SIG-M5 treated with dmso at 0.1 percent for 504 hours (cell line): ENCODE data around the gene VNN1.
"Not testable (repeated sequence)": the region's sequence is repeated elsewhere in the genome, so short reads cannot be mapped to it uniquely, and the experiment has no call there.

Experiments used
- DNase-seq: peaks from one replicate; lab custom pipeline; 2025; ENCODE audit not compliant: unreplicated experiment; lab: John Stamatoyannopoulos, UW

The VNN1 gene

DNA sequence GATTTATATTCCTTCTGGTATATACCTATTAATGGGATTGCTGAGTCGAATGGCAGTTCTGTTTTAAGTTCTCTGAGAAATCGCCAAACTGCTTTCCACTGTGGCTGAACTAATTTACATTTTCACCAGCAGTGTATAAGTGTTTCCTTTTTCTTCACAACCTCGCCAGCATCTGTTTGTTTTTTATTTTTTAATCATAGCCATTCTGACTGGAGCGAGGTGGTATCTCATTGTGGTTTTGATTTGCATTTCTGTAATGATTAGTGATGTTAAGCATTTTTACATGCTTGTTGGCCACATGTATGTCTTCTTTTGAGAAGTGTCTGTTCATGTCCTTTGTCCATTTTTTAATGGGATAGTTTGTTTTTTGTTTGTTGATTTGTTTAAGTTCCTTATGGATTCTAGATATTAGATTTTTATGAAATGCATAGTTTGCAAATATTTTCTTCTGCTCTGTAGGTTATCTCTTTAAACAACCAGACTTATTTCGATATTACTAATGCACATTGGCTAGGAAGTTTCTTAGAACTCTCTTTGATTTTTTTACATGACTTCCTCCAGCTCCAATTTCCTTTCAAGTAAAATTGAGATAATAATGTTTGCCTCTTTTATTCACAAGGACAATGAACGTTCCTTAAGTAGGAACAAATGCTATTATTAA lies 12.2 kb upstream of the VNN1 start:
- DNase-seq = no peak

DNA sequence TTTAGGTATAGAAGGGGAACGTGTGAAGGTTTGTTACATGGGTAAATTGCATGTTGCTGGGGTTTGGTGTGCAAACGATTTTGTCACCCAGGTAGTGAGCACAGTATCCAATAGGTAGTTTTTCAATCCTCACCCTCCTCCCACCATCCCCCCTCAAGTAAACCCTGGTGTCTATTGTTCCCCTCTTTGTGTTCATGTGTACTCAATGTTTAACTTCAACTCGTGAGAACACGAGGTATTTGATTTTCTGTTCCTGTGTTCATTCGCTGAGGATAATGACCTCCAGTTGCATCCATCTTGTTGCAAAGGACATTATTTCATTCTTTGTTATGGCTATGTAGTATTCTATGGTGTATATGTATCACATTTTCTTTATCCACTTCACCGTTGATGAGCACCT lies 11.6 kb upstream of the VNN1 start:
- DNase-seq = no peak

DNA sequence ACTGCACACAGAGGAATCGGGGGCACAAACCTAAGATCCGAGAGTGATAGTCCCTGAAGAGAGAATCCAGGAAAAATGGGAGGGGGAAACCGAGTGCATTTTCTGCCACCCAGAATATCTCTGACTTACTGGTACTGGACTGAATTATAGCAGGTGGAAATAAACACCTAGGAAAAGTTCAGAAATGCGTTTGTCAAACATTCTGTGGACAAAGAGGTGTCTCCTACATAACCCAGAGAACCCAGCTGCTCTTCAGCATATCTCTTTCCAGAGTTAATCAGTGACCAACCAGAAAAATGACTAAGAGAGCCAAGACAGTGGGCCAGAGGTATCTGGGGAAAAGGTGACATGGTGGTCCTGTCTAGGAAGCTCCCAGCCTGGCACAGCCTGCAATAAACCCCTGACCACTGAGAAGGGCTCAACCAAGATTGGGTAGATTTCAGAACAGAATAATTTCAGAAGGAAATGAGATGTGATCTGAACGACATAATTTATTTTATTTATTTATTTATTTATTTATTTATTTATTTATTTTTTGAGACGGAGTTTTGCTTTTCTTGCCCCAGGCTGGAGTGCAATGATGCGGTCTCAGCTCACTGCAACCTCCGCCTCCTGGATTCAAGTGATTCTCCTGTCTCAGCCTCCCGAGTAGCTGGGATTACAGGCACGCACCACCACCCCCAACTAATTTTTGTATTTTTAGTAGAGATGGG lies 6.0 kb upstream of the VNN1 start:
- no peak for DNase-seq

DNA sequence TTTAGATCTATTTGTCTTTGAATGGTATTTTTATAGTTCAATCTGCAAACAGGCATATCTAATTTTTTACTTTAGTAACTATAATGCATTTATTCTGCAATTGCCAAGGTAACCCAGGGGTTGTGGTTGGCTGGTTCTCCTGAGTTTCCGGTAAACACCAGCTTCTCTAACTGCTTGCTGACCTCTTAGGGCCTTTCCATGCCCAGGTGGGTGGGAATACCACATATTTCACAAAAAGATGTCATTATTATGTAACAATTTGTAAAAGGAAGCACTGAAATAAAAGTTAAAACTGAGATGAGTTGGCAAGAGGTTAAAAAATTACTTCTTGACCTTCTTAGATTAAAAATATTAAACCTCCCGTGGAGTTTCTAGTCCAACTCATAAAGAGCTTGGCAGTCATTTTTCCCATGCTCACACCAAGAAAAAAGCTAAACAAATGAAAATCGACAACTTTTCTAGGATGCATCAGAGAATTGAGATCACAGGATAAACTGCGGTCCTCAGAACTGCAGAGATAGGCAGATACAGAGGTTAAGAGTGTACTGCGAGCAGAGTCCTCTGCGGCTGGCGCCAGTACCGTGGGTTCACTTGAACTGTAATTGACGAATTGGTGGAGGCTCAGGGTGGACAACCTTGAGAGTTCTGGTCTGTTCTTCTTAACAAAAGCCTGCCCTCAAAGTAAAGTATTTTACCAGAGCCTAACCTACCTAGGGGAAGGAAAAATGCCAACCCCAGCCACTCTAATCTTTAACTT lies 2.2 kb upstream of the VNN1 start:
- no peak for DNase-seq

DNA sequence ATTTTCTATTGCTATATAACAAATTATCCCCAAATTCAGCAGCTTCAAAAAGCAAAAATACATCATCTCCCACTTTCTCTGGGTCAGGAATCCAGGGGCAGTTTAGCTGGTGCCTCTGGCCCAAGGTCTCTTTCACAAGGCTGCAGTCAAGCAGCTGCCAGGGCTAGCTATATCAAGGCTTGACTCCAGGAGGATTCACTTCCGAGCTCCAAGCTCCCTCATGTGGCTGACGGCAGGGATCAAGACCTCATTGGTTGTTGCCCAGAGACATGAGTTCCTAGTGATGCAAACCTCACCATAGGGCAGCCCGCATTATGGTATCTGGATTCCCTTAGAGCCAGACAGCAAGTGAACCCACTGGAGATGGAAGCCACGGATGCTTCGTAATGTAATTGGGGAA lies 1.3 kb upstream of the VNN1 start:
- peak; percentile 30 for DNase-seq

DNA sequence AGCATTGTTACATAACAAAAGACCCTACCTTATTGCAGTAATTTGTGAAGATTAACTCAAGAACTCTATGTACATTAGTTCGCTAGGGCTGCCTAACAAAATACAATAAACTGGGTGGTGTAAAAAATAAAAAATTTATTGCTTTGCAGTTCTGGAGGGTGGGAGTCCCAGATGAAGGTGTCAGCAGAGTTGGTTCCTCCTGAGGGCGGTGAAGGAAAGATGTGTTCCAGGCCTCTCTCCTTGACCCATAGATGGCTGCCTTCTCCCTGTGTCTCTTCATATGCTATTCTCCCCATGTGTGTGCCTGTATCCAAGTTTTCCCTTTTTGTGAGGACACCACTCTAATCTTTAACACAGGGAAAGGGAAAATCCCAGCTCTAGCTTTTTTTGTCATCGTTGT lies 305 bp upstream of the VNN1 start:
- no peak for DNase-seq

DNA sequence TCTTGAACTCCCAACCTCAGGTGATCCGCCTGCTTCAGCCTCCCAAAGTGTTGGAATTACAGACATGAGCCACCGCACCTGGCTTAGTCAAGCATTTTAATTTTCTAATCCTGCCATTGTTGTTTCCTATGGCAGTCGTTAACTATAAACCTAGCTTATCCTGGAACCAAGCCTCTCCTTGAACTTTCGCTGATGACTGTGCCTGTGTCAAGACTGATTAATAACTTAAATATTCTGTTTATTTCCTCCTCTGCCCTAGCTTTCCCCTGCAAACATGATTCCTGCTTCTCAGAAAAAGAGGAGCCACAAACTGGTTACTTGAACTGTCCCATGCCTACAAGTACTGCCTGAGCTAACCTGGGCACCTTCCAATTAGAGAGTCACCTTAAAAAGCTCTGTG lies 1.5 kb downstream of the VNN1 start:
- DNase-seq = no peak

DNA sequence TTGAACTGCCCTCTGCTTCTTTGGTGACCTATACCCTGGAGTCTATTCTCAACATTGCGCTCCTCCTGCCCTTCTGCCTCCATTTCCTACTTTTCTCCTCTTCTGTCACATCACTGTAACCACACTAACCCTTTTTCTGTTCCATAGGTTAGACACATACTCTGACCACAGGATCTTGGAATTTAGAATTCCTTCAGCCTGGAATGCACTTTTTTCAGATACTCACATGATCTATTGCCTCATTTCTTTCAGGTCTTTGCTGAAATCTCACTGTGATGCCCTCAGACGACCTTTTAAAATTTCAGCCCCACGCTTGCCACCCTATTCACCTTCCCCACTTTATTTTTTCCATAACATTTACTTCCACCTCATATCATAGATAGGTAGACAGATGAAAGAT lies 5.1 kb downstream of the VNN1 start:
- DNase-seq = no peak

DNA sequence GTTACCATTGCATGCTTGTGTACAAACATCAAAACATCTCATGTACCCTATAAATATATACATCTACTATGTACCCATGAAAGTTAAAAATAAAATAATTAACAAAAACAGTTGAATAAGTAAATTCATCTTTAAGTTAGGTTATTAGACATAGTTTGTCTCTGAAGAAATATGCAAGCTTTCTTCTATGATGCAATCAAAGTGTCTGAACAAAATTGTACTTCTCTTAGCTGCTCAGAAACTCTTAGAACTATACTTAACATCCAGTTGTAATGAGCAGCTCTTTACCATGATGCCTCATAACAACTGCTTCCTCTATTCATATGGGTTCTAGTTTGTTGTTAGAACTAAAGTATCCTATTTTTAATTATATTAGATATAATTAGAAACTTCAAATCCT lies 5.9 kb downstream of the VNN1 start:
- DNase-seq = no peak

DNA sequence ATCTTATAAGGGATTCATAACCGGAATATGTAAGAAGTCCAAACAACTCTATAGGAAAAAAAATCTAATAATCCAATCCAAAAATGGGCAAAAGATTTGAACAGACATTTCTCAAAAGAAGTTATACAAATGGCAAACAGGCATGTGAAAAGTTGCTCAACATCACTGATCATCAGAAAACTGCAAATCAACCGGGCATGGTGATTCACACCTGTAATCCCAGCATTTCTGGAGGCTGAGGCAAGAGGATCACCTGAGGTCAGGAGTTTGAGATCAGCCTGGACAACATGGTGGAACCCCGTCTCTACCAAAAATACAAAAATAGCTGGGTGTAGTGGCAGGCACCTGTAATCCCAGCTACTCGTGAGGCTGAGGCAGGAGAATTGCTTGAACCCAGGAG lies 7.1 kb downstream of the VNN1 start:
- not testable (repeated sequence) for DNase-seq

DNA sequence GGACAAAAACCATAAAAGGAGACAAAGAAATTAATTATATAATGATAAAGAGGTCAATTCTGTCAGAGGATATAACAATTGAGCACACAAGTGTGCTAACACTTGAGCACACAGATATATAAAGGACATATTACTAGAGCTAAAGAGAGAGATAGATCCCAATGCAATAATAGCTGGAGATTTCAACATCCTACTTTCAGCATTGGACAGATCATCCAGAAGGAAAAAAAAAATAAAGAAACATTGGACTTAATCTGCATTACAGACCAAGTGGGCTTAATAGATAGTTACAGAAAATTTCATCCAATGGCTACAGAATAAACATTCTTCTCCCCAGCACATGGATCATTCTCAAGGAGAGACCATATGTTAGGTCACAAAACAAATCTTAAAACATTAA lies 9.9 kb downstream of the VNN1 start:
- DNase-seq = no peak

DNA sequence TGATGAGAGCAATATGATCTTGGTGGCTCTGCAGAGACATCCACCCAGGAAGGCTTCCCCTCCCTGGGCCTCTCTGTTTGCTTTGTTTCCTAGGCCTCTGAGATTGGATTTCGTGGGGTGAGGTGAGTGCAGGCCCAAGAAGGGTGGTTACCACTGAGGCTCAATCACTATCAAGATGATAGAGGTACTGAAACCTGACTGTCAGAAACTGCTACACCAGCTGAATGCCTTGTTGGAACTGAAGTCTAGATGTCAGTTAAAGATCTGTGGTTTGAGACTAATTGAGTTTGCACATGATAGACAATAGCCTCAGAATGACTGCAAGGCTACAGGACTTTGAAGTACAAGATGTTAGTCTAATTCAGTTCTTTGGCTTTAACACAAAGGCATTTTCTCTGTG lies 15.2 kb downstream of the VNN1 start:
- DNase-seq = no peak

DNA sequence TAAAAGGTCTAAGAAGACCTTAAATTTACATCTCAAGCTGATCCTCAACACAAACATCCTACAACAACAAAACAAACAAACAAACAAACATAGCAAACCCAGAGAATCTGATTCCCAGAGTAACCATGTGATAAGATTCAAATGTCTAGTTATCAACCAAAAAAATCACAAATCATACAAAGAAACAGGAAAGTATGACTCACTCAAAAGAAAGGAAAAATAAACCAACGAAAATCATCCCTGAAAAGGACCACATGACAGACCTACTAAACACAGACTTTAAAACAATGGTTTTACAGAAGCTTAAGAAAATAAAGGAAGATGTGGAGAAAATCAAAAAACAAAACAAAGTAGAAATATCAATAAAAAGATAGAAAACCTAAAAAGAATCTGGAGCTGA lies 18.1 kb downstream of the VNN1 start:
- no peak for DNase-seq

DNA sequence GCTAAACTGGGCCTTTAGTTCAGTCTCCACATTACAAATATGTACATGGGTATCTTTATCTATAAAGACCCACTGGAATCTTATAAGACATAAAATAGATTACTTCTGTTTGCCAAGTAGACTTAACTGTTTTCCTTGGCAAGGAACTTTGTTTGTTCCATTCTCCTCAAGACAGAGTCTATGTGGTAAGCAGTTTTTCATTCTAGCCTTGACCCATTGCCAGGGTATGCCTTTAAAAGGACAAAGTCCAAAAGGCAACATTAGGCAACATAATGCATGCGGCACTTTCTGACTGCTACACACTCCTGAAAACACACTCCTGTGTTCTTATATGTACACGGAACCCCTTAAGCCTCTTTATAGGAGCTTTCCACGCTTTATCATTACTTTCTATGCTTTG lies 20.4 kb downstream of the VNN1 start:
- DNase-seq = no peak

DNA sequence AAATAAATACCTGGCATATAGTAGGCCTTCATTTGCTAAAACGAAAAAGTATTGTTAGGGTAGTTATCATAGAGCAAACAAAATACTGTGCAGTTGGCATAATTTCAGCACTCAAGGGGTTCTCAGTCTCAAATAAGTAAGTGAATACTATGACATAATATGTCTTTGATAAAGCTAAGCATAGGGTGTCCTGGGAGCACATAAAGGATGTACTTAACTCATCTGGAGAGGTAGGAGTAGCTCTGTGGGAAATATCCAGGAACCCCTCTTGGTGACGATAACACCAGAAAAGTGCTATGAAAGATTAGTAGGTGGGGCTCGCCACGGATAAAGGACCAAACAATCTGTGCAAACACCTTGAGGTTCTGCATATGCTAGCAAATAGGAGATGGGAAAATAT lies 23.2 kb downstream of the VNN1 start:
- DNase-seq = no peak

DNA sequence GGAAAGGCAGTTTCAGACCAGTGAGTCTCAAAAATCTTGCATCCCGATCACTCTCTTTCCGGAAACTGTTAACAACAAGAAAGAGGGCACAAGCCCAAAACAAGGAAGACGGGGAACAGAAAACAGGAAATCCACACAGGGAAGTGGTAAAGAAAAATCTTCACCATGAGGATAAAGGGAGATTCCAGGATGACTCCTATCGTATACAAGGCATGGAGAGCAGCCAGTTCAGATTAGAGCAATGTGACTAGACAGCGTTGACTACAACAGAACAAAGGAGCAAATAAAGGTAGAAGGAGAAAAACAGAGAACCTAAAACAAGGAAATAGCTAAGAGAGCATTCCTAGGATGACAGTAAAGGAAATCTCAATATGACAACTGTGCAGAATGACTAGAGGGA lies 26.5 kb downstream of the VNN1 start:
- DNase-seq = no peak

DNA sequence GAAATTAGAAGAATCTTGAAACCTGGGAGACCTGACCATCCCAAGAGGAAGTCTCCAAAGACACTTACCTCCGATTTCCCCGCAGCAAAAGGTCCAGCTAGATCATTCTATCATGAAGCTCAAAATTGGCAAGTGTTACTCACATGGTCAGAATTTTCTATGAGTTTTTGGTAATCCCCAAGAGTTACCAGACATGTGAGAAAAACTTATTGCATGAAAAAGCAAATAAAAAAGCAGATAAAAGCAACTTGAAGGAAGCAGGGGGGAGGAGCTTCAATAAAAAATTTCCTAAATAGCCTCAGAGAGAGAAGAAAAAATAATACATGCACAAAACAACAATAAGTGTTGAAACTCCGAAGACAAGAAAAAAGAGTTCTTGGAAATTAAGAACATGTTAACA lies 27.3 kb downstream of the VNN1 start:
- no peak for DNase-seq

DNA sequence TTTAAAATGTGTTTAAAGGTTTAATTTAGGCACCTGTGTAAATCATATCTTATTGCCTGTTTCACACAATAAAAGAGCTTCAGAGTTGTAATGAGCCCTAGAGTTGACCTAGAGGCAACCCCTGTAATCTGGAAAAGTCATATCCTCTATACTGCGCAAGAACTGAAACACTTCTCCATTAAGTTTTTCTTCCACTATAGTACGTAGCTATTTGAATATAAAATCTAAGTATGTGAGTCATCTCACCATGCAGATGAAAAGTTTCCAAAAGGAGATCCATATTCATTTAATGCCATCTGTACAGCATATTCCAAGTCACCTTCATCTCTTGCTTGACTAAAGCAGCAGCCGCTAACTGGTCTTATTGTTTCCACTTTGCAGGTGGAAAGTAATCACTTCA lies 28.8 kb downstream of the VNN1 start:
- DNase-seq = no peak

DNA sequence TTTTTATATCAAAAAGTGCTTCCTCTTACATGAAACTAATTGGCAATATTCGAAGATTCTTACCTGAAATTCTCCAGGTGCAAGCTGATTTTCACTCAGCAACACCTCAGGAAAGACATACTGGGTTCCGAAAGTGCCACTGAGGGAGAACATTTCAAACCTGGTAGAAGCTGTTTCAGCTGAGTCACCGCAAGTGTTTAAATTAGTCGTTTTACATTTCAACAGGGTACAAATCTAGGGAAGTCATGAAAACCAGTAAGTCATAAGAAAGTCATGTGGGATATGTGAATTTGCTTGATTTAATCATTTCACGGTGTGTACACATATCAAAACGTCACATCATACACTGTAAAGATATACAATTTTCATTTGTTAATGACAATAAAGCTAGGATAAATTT lies 29.6 kb downstream of the VNN1 start:
- no peak for DNase-seq

DNA sequence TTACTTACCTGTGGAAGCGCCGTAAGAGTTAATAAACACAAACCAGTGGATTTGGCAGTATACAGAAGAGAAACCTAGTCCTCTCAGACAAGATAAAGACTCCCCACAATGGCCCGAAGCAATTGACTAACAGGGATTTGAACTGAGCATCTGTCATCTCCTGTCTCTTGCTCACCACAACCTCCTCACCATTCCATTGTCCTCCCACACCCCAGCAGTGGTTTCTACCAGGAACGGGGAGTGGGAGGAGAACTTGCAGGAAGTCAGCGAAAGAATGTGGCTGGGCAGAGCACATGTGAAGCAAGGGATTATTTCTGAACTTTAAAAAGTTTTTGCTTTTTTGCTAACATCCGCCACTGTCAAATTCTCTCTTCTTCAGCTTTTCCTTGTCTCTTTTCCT lies 30.3 kb downstream of the VNN1 start:
- DNase-seq = no peak

DNA sequence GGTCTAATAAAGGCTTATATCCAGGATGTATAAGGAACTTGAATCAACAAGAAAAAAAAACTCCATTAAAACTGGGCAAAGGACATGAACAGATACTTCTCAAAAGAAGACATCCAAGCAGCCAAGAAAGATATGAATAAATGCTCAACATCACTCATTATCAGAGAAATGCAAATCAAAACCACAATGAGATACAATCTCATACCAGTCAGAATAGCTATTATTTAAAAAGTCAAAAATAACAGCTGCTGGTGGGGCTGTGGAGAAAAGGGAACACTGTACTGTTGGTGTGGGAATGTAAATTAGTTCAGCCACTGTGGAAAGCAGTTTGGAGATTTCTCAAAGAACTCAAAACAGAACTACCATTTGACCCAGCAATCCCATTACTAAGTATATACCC lies 34.8 kb downstream of the VNN1 start:
- not testable (repeated sequence) for DNase-seq

DNA sequence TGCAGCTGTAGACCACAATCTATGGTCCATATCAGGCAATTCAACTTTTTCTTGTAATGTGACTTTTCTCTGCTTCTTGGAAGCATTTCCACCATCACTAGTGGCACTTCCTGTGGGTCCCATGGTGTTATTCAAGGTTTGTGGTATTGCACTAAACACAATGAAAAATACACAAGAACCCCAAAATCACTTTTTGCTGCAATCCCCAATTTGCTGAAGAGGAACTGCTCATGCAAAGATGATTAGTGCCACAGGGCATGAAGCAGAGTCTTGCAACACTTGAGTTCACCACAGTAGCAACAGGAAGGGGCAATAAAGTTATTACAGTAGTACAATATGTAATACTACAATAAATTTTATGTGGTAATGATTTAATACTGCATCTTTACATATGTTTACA lies 38.1 kb downstream of the VNN1 start:
- DNase-seq = no peak
